Prostate gland (tissue), 2 donors: ENCODE measurements around the gene PRMT7. TPM values are rescaled to one million over a fixed set of nuclear protein-coding genes. Genes with fewer than 3 reads are reported as not detected.

ENCODE experiments used
- DNase-seq: peaks from one replicate; pipeline ENCODE4 v3.0.0-alpha.2; 2019; ENCODE audit warnings: low spot score
- H3K27ac ChIP-seq, 2 donors: fragments of 200-600 bp; sonication (generic); 2 replicates each; pipeline ENCODE4 v1.5.1; 2017 to 2019
- H3K27me3 ChIP-seq: fragments of 200-600 bp; sonication (generic); replicated peaks from 2 replicates; pipeline ENCODE4 v1.5.1; 2019; ENCODE audit not compliant: insufficient read depth
- H3K36me3 ChIP-seq, 2 donors: fragments of 200-600 bp; sonication (generic); 1 replicate in 1 of 2; 2 replicates in 1 of 2; pipeline versions ENCODE4 v1.5.1 to v1.8.1; 2017 to 2019
- H3K4me1 ChIP-seq: fragments of 200-600 bp; sonication (generic); replicated peaks from 2 replicates; pipeline ENCODE4 v1.5.1; 2019
- H3K4me3 ChIP-seq, 2 donors: fragments of 200-600 bp; sonication (generic); 2 replicates each; pipeline ENCODE4 v1.5.1; 2017 to 2019
- H3K9me3 ChIP-seq: fragments of 200-600 bp; sonication (generic); 2 replicates; pipeline ENCODE4 v1.5.1; 2017
- CTCF ChIP-seq, 4 experiments: fragments of 200-600 bp in 2 of 4; fragments of 450-650 bp in 2 of 4; sonication (generic) in 2 of 4; IDR thresholded peaks; 1 replicate in 3 of 4; 2 replicates in 1 of 4; pipeline ENCODE4 v1.5.1; 2016 to 2019; ENCODE audit warnings: antibody characterized with exemption in 4 of 4, mild to moderate bottlenecking in 2 of 4, moderate library complexity in 2 of 4
- POLR2A ChIP-seq: fragments of 450-650 bp; IDR thresholded peaks from one replicate; pipeline ENCODE4 v1.6.1; 2016; ENCODE audit warnings: antibody characterized with exemption, mild to moderate bottlenecking
- POLR2AphosphoS5 ChIP-seq: sonication (generic); formaldehyde crosslinking; IDR thresholded peaks from one replicate; pipeline ENCODE4 v1.6.1; 2017; ENCODE audit warnings: antibody characterized with exemption
- WGBS: methylation state at CpG from one replicate; pipeline ENCODE4 v1.1.5; 2018; 5-methylcytosine and 5-hydroxymethylcytosine counted together
- intact Hi-C: fragments of 100-400 bp; cut with DNase I; formaldehyde crosslinking; loops from one replicate; pipeline ENCODE4 v1.14.2; 2022
- total RNA-seq, 2 donors: library from RNA; depleted of rRNA; stranded (reverse); fragments of >200 nt; gene quantifications; one replicate each; pipeline ENCODE4 v1.1.0, GENCODE V29; 2016

PRMT7 gene
- total RNA-seq, 2 donors from 2014 or later: 45.2 to 77.9 TPM

- Histone ChIP-seq H3K4me1 (peaks cover 2% of the 10 kb centered on the region), H3K4me3 (no peak overlapping the region), H3K27ac (no peak overlapping the region), H3K27me3 (no peaks in the 10 kb centered on the region), H3K36me3 (no peaks in the 10 kb centered on the region), H3K9me3 (no peaks in the 10 kb centered on the region)
- no peak for TF ChIP-seq POLR2A
- TF ChIP-seq POLR2AphosphoS5: no peak
- TF ChIP-seq CTCF (IDR thresholded peaks at IDR 0.05): no peak
- DNase-seq: no peak
- intact Hi-C loops: no loop called here
- 84% methylated on average over 5 of the region's 5 CpGs for WGBS
These were observed 37.4 kb upstream of the PRMT7 start for GRCh38 chr16:68273459-68273858.

GRCh38 chr16:68273896-68274295, 36.9 kb upstream of the PRMT7 start:
- no peak overlapping the region for H3K27ac ChIP-seq
- WGBS: 92% methylated on average over 8 of the region's 8 CpGs

GRCh38 chr16:68274441-68274840, 36.4 kb upstream of the PRMT7 start:
- no peak for DNase-seq
- Histone ChIP-seq H3K4me1 (peaks cover 2% of the 10 kb centered on the region), H3K36me3 (no peaks in the 10 kb centered on the region), H3K27me3 (no peaks in the 10 kb centered on the region), H3K4me3 (no peak overlapping the region), H3K27ac (no peak overlapping the region), H3K9me3 (no peaks in the 10 kb centered on the region)
- TF ChIP-seq CTCF (IDR thresholded peaks at IDR 0.05) (no peak), POLR2A (no peak), POLR2AphosphoS5 (no peak)
- WGBS: 89% methylated on average over 4 of the region's 4 CpGs
- intact Hi-C loops: no loop called here

More at GRCh38 chr16:68273896-68274295, 36.9 kb upstream of the PRMT7 start:
- no peak overlapping the region for H3K4me3 ChIP-seq
- H3K9me3 ChIP-seq: no peaks in the 10 kb centered on the region
- H3K4me1 ChIP-seq: peaks cover 2% of the 10 kb centered on the region
- TF ChIP-seq POLR2AphosphoS5: no peak
- no peak for TF ChIP-seq POLR2A
- no peak for TF ChIP-seq CTCF (IDR thresholded peaks at IDR 0.05)
- no peak for DNase-seq
- H3K27me3 ChIP-seq: no peaks in the 10 kb centered on the region
- intact Hi-C loops: no loop called here
- H3K36me3 ChIP-seq: no peaks in the 10 kb centered on the region

GRCh38 chr16:68275611-68276191, 35.1 kb upstream of the PRMT7 start:
- Histone ChIP-seq H3K27me3 (no peaks in the 10 kb centered on the region), H3K4me3 (no peak overlapping the region), H3K27ac (peak overlapping the region; percentile 68 to 75), H3K36me3 (no peaks in the 10 kb centered on the region), H3K4me1 (peaks cover 2% of the 10 kb centered on the region), H3K9me3 (no peaks in the 10 kb centered on the region)
- no peak for TF ChIP-seq POLR2A
- peak; percentile 51 for TF ChIP-seq POLR2AphosphoS5
- intact Hi-C loops: no loop called here
- 21% methylated on average over 4 of the region's 4 CpGs for WGBS
- DNase-seq: peak; percentile 65

- no peak overlapping the region for H3K4me3 ChIP-seq
- no peaks in the 10 kb centered on the region for H3K27me3 ChIP-seq
- no peak for DNase-seq
- intact Hi-C loops: no loop called here
- peaks cover 2% of the 10 kb centered on the region for H3K4me1 ChIP-seq
- TF ChIP-seq POLR2AphosphoS5 (peak; percentile 65), CTCF (IDR thresholded peaks at IDR 0.05) (no peak)
- peak overlapping the region; percentile 68 to 75 for H3K27ac ChIP-seq
- H3K9me3 ChIP-seq: no peaks in the 10 kb centered on the region
- 44% methylated on average over 3 of the region's 3 CpGs for whole genome bisulfite sequencing
- no peaks in the 10 kb centered on the region for H3K36me3 ChIP-seq
These were observed 34.6 kb upstream of the PRMT7 start for GRCh38 chr16:68276223-68276622.
